Measurements from ENCODE around the gene ABCG1.
A peak's percentile ranks its signal among the peaks of the same experiment; 100 is the strongest.

ABCG1 gene

DNA sequence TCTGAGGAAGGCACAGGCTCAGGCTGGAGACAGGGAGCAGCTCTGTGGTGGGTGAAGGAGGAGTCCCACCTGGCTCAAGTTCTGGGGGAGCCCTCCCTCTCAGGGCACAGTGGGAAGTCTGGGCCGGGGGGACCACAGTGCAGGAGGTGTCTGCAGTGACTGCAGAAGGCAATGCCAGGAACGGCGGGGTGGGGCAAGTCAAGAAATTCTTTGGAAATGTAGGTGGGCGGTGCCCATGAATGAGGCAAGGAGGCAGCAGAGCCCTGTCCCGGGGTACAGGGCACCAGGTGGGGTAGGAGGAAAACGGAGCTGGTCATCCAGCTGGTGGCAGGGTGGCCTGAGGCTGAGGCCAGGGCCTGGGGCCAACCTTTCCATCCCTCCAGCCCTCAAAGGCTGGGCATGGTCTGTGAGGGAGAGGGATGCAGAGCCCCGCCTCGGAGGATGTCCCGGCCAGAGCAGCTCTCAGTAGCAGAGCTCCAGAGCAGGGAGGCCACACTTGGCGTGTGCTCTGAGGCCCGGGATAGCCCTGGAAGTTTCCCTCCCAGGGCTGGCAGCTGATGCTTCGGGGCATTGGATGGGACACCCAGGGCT, 91.6 kb downstream of the ABCG1 start:
- no peak for DNase-seq

DNA sequence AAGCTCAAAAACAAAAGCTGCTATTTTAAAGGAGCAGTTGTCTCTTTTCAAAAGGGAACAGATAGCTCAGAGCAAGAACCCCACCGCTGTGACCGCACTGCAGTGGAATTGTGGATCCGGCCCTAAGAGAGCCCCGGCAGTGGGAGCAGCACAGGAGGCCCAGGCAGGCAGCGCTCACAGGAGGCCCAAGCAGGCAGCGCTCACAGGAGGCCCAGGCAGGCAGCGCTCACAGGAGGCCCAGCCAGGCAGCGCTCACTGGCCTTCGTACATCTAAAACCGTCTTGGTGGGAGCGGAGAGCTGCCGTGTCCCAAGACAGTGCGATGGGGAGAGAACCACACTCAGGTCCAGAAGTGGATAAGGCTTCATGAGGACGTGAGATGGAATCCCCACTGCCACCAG, 92.2 kb downstream of the ABCG1 start:
- no peak for DNase-seq

DNA sequence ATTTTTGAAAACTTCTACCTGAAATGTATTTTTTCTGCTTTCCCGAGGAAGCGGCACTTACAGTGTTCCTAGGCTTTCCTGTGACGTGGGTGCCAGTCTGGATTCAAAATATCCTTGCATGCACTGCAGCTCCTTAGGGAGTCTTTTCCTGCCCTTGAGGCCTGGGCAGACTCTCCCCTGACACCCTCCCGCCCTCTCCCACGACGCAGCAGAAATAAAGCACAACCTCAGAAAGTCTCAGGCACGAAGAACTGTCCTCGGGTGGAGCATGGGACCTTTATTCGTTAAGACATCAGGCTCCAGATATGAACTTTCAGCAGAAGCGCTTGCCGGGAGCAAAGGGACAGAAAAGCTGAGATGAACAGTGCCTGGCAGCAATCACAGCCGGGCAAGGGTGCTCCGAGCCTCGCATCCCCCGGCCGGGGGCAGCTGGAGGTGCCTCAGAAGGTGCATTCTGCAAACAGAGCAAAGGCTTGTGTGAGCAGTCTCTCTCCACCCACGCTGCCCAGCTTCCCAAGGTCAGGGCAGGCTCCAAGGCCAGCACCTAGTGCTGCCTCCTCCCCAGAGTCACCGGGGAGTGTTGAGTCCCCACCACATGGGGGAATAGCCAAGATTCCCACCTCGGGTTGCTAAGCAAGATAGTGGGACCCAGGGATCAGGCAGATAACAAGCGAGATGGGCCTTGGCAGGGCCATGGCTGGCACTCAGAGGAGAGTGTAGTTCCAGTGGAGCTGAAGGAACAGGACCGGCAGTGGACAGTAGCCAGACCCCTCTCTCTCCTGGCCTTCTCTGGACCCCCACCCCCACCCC, 93.1 kb downstream of the ABCG1 start:
- DNase-seq: peak; percentile 46

DNA sequence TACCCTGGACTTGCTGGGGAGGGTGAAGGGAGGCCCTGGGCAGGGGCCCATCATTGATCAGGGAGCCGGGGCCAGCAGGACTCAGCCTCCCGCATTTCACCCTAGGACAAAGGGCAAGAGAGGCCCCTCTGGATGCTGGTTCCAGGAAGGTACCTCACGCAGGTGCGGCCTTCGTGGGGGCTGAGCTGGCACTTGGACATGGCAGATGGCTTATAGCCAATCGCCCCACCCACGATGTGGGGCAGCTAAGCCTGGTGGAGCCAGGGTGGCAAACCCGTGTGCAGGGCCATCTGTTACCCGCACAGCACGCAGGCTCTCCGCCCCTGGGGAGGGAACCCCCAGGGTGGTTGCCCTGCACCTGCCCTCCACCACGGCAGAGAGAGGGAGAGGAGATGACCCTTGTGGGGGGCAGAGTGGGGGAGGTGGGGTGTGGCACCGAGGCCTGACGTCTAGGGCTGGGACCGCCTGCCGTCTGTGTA, 93.7 kb downstream of the ABCG1 start:
- peak; percentile 37 for DNase-seq

DNA sequence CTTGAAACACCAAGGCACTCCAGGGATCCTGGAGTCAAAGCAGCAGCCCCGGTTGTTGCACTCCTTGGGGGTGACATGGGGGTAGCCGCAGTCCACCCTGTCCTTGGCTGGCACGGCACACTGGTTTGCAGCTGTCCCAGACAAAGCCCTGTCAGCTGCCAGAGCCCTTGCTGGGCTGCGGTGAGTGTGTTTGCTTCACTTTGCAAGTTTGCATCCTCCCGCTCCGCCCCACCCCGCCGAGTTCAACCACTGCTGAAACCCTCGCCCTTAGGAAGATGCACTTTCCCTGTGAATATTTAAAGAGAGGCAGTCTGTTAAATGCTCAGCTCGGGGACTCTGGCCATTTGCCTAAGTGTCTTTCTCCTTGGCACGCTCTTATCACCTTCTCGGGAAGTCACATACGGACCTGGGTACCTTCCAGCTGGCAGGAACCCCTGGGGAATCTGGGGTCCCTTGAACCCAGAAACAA, 94.6 kb downstream of the ABCG1 start:
- DNase-seq: peak; percentile 45

DNA sequence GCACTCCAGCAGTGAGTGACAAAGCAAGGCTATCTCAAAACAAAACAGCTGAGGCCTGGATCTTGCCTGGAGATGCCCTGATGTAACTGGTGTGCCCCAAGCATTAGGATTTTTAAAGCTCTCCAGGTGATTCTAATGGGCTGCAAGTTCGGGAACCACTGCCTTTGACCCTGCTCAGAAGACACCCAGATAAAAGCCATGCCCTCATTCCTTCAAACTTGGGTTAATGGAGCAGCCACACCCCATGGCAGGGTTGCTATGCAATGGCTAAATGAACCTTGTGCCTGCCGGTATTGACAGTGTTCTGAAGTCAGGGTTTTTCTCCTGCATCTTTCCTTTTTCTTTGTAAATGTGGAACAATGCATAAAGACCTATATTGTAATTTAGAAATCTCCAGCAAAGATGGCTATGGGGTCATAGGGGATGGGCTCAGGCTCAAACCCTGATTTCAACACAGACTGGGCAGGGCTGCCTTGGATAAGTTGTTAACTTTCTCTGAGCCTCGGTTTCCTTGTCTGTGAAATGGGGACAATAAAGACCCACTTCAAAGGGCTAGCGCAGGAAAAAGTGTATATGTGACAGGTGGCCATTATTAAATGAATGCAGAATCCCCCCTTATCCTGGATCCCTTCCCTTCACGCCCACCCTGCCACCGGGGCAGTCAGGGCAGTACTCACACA, 95.8 kb downstream of the ABCG1 start:
- peak; percentile 33 for DNase-seq

DNA sequence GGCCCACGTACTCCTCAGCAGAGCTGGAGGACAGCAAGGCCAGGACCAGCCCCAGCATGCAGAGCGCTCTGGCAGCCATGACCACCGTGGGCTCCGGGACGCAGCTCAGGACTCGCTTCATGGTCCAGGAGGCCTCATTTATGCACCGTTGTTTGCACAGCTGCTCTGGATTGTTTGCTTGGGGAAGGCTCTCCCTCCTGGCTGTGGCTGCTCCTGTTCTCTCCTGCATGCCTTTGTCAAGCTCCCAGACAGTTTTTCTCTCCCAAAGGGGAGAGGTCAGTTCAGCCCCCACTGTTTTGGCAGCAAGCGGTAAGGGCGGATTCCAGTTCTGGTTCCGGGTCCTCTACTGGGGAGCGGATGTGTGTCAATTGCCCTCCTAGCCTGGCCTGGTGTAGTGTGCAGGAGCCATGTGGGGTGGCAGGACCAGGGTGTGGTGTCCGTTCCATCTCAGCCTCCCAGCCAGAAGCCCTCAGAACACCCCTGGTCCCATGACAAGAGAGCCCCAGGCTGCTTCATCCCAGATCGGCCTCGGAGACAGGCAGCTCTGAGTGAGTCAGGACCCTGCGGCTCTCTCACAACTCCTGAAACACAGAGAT, 96.5 kb downstream of the ABCG1 start, which contains the start of gene TFF3:
TFF3 (minus strand) TSS at position 114 of the 596 bp plus-strand sequence; CDS start at position 79, 35 bp downstream.
- DNase-seq: peak; percentile 38

DNA sequence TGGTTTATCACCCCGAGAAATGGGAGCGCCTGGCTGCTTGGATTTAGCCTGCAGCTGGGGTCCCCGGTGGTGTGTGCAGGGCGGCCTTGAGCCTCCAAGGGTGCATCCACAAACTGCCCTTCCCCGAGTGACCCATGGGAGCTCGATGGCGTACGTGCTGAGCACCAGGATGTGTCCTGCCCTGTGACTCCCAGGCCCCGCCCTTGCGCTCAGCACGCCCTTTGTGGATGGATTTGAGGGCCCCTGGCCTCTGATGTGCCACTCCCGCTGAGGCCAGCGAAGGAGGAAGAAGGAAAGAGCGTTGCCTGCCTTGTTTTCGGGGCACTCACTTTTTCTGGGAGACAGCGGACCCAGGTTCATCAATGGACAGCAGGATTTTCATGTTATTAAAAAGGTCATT, 98.0 kb downstream of the ABCG1 start:
- DNase-seq: peak; percentile 41

DNA sequence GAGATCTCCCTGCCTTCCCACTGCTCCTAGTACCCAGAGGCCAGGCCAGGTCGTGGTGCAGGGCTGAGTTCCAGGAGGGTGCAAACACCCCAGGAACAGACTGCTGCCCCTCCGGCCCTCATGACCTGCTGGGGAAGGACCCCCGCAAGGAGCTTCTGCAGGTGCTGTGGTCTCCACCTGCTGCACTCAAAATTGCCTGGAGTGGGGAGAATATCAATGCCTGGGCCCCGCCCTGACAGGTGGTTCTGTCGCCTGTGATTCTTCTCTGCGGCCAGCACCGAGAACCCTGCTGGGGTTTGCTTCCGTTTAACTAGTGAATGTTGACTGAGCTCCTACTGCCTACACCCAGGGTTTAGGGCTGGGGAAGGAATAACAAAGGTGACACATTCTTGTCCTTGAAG, 98.4 kb downstream of the ABCG1 start:
- DNase-seq: peak; percentile 36

DNA sequence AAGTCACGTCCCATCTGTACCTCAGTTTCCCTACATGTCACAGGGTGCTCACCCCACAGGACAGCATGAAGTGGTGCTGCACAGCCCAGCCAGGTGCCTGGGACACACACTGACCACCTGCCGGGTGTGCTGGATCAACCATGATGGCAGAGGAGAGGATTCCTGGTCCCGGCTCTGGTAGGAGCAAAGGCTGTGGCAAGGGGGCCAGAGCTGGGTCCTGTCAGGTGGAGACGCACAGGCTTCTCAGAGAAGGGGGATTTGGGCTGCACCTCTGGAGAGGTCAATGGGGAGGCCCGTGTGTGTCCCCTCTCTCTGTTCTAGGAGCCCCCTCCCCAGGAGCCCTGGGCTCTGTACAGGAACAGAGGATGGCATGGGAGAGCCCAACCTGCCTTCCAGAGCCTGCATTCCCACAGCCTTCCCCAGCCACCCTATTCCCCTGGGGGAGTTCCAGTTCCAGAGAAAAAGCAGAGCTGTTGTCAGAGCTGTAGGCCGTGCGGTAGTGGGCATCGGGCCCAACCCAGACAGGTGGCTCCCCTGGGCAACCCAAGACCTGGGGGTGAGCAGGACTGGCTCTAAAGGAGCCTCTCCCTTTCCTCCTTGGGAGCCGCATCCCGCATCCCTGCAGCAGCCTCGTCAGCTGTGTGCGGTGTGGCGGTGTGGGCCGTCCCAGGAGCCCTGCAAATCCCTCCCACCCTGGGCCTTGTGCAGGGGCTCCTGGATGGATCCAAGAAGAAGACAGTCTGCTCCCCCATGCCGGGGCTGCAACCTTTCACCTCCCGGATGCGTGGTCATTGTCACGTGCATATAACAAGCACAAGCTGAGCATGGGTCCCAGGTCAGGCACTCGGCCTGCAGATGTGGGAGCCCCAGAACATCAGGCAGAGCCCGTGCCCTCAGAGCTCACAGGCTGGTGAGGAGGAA, 99.1 kb downstream of the ABCG1 start:
- peak; percentile 36 for DNase-seq

DNA sequence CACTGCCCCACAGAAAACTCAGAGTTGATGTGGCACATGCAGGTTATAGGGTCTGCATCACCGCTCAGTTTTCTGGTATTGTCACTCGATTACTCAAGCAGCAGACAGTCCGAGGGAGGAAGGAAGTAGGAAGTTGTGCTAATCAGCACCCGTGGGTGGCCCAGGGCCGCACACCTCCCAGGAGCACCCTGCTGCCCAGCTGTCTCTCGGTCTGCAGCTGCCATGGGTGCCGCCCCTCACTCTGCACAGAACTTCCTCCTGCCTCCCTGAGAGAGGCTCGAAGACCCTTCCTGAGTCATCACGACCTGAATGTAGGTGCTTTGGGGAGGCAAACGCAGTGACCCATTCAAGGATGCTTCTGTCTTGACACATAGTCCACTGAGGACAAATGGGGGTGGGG, 100.4 kb downstream of the ABCG1 start:
- peak; percentile 47 for DNase-seq

DNA sequence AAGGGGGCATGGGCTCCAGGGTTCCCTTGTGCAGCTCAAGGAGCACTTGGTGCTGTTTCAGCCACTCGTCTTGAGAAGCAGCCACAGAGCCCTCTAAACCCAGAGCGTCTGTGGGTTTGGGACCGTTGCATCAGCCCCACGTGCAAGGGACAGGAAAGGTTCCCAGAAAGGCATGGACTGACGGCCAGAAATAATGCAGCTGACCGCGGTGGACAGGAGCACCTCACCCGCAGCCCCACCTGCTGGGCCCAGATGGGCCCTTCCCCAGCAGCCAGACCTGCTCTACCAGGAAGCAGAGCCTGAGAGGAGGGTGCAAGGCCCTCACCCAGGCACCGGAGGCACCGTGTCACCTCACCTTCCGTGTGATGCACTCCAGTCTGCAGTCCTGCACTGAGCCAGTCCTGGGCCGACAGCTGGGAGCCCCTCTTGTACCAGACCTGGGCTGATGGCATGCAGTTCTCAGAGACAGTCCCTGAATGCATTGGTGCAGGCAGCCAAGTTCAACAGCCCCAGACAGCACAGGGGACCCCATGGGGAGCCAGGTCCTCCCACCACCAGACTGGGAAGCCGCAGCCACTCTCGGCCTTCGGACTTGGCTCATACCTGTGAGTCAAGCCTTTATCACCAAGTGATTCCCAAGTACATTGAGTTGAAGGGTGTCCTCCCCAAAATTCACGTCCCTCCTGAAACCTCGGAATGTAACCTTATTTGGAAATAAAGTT, 101.1 kb downstream of the ABCG1 start:
- DNase-seq: peak; percentile 49

DNA sequence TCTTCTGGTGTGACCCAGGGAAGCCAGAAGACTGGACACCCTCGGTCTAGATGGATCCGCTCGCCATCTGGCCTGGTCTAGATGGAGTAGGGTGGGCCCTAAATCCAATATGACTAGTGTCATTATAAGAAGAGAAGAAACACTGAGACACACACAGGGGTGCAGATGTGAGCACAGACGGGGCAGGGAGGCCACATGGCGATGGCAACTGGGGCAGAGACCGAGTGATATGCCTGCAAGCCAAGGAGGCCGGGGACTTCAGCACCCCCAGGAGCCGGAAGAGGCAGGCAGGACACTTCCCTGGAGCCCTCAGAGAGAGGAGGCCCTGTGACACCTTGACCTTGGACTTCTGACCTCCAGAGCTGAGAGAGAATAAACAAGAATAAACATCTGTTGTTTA, 101.9 kb downstream of the ABCG1 start:
- DNase-seq: peak; percentile 35

DNA sequence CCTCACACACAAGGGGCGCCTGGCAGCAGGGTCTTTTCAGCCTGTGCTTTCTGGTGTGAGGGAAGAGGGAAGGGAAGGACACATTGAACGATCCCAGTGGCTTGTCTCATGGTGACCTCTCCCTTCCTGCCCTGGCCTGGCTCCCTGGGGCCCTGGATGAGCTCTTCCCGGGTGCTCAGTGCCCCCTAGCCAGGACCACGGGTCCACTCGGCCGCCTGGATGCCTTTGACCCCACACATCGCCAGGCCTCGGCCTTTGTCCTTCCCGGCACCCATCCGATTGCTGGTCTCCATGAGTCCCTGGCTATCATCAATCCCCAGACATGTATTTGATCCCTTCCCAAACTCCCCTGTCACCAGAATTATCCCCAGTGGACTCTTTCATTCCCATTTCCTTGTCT, 102.3 kb downstream of the ABCG1 start:
- DNase-seq: no peak

DNA sequence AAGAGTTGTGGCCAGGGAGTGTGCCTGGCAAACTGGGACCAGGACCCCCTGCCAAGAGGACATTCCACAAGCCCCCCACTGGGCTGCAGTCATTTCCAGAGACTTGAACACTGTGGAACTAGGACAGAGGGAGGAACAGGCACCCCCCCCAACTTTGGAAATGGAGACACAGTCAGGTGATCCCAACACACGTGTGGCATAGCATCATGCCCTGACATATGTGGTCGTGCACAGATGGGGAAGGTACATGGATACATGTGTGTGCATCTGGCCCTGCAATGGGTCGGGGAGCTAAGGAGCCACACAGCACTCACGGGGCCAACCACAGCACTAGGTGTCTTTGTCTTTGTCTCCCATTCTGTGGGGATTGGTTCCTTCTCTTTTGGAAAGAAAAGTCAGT, 102.9 kb downstream of the ABCG1 start:
- peak; percentile 28 for DNase-seq

DNA sequence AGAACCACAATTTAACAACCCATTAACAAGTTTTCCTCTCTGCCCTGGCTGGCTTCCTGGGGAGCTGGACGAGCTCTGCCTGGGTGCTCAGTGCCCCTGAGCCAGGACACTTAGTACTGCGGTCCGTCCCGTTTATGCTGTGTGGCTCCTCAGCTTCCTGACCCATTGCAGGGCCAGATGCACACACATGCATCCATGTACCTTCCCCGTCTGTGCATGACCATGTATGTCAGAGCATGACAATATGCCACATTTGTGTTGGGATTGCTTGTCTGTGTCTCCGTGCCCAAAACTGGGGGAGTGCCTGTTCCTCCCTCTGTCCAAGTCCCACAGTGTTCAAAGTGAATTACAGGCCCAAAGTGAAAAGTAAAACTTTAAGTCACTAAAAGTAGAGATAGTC, 106.0 kb downstream of the ABCG1 start:
- peak; percentile 10 for DNase-seq

DNA sequence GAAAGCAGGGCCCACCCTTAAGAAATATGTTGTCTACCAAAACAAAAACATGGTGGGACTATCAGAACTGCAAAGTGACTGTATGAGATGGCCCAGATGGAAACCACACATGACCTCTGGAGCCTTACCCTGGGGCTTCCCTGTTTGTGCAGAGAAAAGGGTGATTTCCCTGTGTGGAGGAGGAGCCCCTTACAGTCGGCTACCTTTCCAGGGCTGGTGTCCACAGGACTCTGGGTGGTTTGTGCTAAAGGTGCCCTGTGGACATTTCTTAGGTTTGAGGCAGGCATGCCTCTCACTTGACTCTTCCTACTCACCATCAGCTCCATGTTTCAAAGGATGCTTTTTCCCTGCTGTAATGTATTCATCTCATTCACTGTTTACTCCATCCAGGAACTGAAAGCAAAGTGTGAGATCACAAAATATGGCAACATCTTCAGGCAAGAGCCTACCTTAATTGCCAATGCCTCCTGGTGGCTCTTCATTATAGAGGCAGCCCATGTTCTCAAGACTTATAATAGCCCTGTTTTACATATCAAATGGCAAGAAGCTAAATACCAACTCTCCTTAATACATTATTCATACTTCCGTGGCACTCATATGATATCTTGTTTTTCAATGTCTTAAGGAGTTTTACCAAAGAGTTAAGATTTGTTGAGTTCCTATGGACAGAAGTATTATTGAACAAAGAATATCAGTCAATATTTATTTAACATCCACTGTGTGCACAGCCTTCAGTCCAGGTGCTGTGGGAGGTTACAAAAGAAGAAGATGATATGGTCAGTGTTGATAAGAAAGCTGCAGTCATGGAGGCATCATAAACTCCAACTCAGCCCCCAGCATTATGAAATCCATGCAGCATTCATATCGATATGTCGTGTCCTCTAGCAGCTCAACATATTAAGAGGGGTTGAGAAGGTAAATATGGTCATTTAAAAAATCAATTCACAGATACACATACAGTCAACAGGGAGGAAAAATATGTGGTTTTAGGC, 111.7 kb downstream of the ABCG1 start:
- DNase-seq: peak; percentile 1

DNA sequence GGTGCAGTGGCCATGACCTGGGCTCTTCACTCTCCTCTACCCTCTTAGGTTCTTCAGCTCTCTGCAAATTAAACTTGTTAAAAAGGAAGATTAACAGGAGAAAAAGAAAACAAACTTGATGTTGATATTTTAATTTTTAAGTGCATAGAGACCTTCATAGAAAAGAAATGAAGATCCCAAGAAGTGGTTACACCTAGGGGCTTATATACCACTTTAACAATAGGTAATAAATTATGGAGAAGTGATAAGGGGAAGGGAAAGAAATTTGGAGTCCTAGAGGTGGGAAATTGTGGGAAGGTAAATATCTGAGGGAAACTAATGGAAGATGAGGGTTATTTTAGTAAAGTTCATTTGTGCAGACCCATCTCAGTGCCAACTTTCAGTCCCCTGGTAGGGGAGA, 112.7 kb downstream of the ABCG1 start:
- DNase-seq: no peak

DNA sequence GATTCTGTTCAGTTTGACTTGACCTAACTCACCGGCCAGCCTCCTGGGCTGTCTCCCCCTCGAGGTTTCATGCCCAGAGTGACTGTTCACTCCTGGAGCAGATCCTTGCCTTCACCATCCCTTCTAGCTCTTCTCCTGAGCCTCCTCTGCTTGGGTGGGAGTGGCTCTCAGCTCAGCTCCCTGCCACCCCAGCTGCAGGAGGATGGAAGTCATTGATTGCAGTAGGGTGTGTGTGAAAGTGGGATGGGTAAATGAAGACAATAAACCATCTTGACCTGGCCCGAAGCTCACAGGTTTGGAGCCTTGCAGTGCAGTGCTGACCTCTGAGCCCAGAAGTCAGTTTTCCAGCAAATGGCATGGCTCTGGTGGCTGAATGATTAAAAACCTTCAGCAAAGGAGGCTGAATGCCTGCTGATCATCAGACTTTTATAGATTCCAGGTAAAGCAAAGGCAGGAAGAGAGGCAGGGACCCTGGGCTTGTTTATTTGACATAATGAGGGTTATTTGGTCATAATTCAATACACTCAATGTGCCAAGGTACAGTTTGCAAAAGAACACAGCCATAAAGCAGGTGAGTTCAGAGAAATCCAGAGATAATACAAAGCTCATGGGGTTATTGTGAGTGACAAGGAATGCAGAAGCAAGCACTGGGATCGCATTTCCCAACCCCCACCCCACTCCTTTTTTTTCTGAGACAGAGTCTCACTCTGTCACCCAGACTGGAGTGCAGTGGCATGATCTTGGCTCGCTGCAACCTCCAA, 113.8 kb downstream of the ABCG1 start:
- peak; percentile 20 for DNase-seq

All from activated CD8-positive, alpha-beta memory T cell treated with anti-CD3 and anti-CD28 coated beads, Interleukin-2, amount 50 U/mL, for 48 hours (primary cell).